Central memory CD8-positive, alpha-beta T cell (primary cell): ENCODE measurements around the gene SLC22A16.
"Not testable (repeated sequence)": the region's sequence is repeated elsewhere in the genome, so short reads cannot be mapped to it uniquely, and the experiment has no call there.

Experiments
- ATAC-seq: fragments of 150-1000 bp; cut with Tn5 transposase; replicated peaks from 2 replicates; pipeline ENCODE4 v1.10.0; 2022; ENCODE audit warnings: mild to moderate bottlenecking, moderate FRiP score, moderate number of reproducible peaks; ENCODE audit not compliant: poor library complexity, severe bottlenecking; ENCODE audit errors: extremely low read depth
- DNase-seq, 2 donors: peaks; one replicate each; pipeline ENCODE4 v3.0.0; 2021; ENCODE audit warnings: low spot score in 2 of 2
- H3K27ac Mint-ChIP-seq: one replicate; pipeline ENCODE4 v1.8.0; 2022; ENCODE audit warnings: low read depth, mild to moderate bottlenecking, moderate library complexity, mixed read lengths
- H3K27me3 Mint-ChIP-seq: one replicate; pipeline ENCODE4 v1.8.0; 2022; ENCODE audit warnings: mixed read lengths
- H3K36me3 Mint-ChIP-seq: one replicate; pipeline ENCODE4 v1.8.0; 2022; ENCODE audit warnings: mild to moderate bottlenecking, moderate library complexity, mixed read lengths; ENCODE audit not compliant: insufficient read depth
- H3K4me1 Mint-ChIP-seq: one replicate; pipeline ENCODE4 v1.8.0; 2022; ENCODE audit warnings: mixed read lengths
- H3K4me3 Mint-ChIP-seq: one replicate; pipeline ENCODE4 v1.8.0; 2022; ENCODE audit warnings: mild to moderate bottlenecking, moderate library complexity, mixed read lengths
- H3K9me3 Mint-ChIP-seq: one replicate; pipeline ENCODE4 v1.8.0; 2022; ENCODE audit warnings: mixed read lengths

Gene SLC22A16

GRCh38 chr6:110512549-110512948, 36.1 kb upstream of the SLC22A16 start:
- H3K9me3 Mint-ChIP-seq, H3K4me1 Mint-ChIP-seq, H3K4me3 Mint-ChIP-seq, H3K27ac Mint-ChIP-seq, DNase-seq, H3K36me3 Mint-ChIP-seq, ATAC-seq: not testable (repeated sequence)
- peaks cover 34% of the 10 kb centered on the region for H3K27me3 Mint-ChIP-seq

DNA sequence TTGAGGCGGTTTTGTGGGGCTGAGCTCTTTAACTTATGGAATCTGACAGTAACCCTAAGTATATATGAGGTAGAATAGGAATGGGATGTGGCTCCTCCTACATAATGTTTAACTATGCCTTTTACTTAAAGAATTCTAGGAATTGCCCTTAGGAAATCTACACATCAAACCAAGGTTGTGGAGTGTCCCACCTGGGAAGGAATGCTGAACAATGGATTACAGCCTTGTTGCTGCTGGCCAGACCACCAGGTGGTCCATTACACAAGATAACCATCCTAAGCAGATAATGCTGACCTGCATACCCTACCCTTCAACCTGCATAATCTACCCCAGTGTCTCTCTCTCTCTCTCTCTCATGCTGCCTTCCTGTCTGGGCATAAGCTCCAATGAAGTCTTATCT, 35.0 kb upstream of the SLC22A16 start:
- no peak for ATAC-seq
- Mint-ChIP-seq H3K27me3 (peaks cover 39% of the 10 kb centered on the region), H3K27ac (no peak overlapping the region), H3K36me3 (peaks cover 1% of the 10 kb centered on the region), H3K9me3 (no peaks in the 10 kb centered on the region), H3K4me1 (no peaks in the 10 kb centered on the region), H3K4me3 (no peak overlapping the region)
- no peak for DNase-seq

DNA sequence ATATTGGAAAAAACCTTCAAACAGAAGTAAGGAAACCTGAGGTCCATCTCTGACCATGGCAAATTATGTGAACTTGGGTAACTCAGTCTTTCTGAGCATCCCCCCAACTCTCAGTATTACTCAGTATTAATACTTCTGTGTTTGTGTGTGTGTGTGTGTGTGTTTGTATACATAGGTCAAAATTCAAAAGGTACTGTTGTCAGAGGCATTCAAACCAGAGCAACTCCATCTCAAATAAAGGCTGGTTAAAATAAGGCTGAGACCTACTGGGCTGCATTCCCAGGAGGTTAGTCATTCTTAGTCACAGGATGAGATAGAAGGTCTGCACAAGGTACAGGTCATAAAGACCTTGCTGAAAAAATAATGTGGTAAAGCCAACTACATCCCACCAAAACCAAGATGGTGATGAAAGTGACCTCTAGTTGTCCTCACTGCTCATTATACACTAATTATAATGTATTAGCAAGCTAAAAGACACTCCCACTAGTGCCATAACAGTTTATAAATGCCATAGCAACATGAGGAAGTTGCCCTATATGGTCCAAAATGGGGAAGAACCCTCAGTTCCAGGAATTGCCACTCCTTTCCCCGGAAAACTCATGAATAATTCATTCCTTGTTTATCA, 33.3 kb upstream of the SLC22A16 start:
- no peak for DNase-seq
- Mint-ChIP-seq H3K9me3 (no peaks in the 10 kb centered on the region), H3K4me3 (no peak overlapping the region), H3K36me3 (peaks cover 1% of the 10 kb centered on the region), H3K27ac (no peak overlapping the region), H3K4me1 (no peaks in the 10 kb centered on the region), H3K27me3 (peaks cover 47% of the 10 kb centered on the region)
- ATAC-seq = no peak

DNA sequence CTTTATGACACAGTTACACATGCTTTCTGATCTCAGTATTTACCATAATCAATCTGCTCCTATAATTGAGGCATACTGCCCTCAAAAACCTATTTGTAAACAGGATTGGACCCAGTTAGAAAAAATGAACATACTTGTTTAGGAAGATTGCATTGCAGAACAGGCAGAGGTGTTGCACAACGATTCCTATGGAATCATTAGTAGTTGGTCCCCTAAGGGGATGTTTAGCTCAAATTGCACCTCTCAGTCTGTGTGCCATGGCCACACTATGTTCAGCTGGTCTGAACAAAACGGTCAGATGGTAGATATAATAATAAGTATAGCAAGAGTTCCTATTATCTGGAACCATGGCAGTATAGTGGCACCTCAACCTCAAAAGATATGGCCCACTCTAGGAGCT, 28.5 kb upstream of the SLC22A16 start:
- not testable (repeated sequence) for H3K4me1 Mint-ChIP-seq, H3K4me3 Mint-ChIP-seq, ATAC-seq, H3K27ac Mint-ChIP-seq, DNase-seq, H3K9me3 Mint-ChIP-seq, H3K36me3 Mint-ChIP-seq
- H3K27me3 Mint-ChIP-seq = peaks cover 66% of the 10 kb centered on the region

DNA sequence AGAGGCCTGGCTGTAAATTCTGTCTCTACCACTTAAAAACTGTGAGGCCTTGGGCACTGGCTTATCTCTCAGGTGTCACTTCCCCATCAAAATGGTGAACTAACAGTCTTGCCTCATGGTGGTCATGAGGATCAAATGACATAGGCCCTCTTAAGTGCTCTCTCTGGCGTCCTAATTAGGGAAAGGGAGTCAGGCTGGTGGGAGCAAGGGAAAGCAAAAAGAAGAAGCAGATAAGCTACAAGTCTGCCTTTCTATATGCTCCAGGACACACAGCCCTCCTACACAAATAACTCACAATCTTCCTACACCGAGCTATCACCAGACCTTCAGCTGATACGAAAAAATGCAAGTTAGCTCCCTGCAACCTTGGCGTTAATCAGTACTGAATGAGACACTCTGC, 19.5 kb upstream of the SLC22A16 start:
- Mint-ChIP-seq H3K9me3 (no peaks in the 10 kb centered on the region), H3K27ac (no peak overlapping the region), H3K36me3 (no peaks in the 10 kb centered on the region), H3K4me3 (no peak overlapping the region), H3K27me3 (peaks cover 62% of the 10 kb centered on the region), H3K4me1 (no peaks in the 10 kb centered on the region)
- DNase-seq = no peak
- ATAC-seq = no peak

DNA sequence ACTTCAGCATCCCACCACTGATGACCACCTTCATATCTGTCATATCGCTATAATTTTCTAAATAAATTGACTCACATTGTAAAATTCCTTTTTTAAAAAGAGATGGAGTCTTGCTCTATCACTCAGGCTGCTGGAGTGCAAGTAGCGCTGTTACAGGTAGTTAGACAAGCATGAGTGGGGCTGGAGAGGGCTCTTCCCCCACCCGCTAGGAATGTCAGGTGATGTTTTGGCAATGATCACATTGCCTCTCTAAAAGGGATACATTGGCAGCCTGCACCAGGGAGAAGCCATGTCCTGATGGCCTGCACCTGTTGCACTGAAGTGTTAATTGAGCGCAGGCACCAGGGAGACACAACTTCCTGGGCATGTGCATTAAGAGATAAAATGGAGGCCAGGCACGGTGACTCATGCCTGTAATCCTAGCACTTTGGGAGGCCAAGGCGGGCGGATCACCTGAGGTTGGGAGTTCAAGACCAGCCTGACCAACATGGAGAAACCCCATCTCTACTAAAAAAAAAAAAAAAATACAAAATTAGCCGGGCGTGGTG, 16.9 kb upstream of the SLC22A16 start:
- Mint-ChIP-seq H3K4me1 (no peaks in the 10 kb centered on the region), H3K9me3 (no peaks in the 10 kb centered on the region), H3K27ac (no peak overlapping the region), H3K36me3 (peaks cover 2% of the 10 kb centered on the region), H3K4me3 (no peak overlapping the region), H3K27me3 (peaks cover 56% of the 10 kb centered on the region)
- DNase-seq (no peak), ATAC-seq (no peak)

DNA sequence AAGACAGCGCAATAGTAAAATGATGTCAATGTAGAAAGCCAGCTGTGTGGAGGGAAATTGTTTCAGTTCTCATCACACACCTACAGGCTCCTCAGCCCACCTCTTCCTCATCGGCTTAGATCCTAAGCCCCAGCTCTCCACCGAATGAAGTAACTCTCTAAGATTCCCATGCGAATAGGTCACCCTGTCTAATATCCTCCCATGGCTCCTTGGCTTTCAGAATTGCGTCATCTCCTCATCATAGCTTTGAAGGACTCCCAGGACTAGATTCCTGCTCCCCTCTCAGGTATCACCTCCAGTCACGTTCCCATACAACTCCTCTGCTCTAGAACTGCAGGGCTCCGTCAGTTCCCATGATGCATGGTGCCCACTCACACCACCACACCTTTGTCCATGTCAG, 16.2 kb upstream of the SLC22A16 start:
- no peak overlapping the region for H3K4me3 Mint-ChIP-seq
- peaks cover 2% of the 10 kb centered on the region for H3K36me3 Mint-ChIP-seq
- no peak for DNase-seq
- no peaks in the 10 kb centered on the region for H3K4me1 Mint-ChIP-seq
- no peaks in the 10 kb centered on the region for H3K9me3 Mint-ChIP-seq
- peaks cover 62% of the 10 kb centered on the region for H3K27me3 Mint-ChIP-seq
- H3K27ac Mint-ChIP-seq = no peak overlapping the region
- no peak for ATAC-seq

- no peak for ATAC-seq
- Mint-ChIP-seq H3K36me3 (peaks cover 2% of the 10 kb centered on the region), H3K4me3 (no peak overlapping the region), H3K27ac (no peak overlapping the region), H3K4me1 (no peaks in the 10 kb centered on the region), H3K27me3 (peaks cover 70% of the 10 kb centered on the region), H3K9me3 (no peaks in the 10 kb centered on the region)
- DNase-seq = no peak
Observed at GRCh38 chr6:110491644-110492317, 15.4 kb upstream of the SLC22A16 start.

GRCh38 chr6:110491299-110491643, 14.9 kb upstream of the SLC22A16 start:
- DNase-seq = no peak

DNA sequence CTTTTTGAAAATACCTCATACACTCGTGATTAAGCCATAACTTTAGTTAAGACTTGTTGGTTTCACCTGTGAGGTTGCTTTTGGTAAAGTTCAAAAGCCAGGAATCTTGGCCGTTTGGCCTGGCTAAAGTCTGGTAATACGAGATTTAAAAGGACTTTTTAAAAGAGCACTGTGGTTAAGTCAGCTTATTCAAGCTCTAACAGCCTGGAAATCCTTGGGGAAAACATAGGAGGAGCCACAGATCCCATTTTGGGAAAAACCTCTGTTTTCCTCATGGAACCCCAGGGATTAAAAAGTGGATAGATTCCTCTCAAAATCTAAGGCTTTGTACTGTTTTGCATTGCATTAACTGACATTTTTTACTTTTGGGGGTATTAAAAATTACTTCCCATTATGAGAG, 13.7 kb upstream of the SLC22A16 start:
- Mint-ChIP-seq H3K27me3 (peaks cover 79% of the 10 kb centered on the region), H3K36me3 (peaks cover 2% of the 10 kb centered on the region), H3K4me1 (no peaks in the 10 kb centered on the region), H3K27ac (no peak overlapping the region), H3K9me3 (no peaks in the 10 kb centered on the region), H3K4me3 (no peak overlapping the region)
- DNase-seq = no peak
- ATAC-seq = no peak

More at GRCh38 chr6:110491299-110491643, 14.9 kb upstream of the SLC22A16 start:
- peaks cover 2% of the 10 kb centered on the region for H3K36me3 Mint-ChIP-seq
- no peaks in the 10 kb centered on the region for H3K4me1 Mint-ChIP-seq
- H3K9me3 Mint-ChIP-seq = no peaks in the 10 kb centered on the region
- no peak overlapping the region for H3K4me3 Mint-ChIP-seq
- H3K27me3 Mint-ChIP-seq = peaks cover 76% of the 10 kb centered on the region
- no peak for ATAC-seq
- no peak overlapping the region for H3K27ac Mint-ChIP-seq

GRCh38 chr6:110488606-110489190, 12.3 kb upstream of the SLC22A16 start:
- no peak overlapping the region for H3K4me3 Mint-ChIP-seq

GRCh38 chr6:110487968-110488381, 11.6 kb upstream of the SLC22A16 start:
- not testable (repeated sequence) for H3K4me3 Mint-ChIP-seq, H3K4me1 Mint-ChIP-seq, H3K27ac Mint-ChIP-seq, H3K9me3 Mint-ChIP-seq, DNase-seq, ATAC-seq, H3K36me3 Mint-ChIP-seq
- peaks cover 68% of the 10 kb centered on the region for H3K27me3 Mint-ChIP-seq

More at GRCh38 chr6:110488606-110489190, 12.3 kb upstream of the SLC22A16 start:
- Mint-ChIP-seq H3K9me3 (no peaks in the 10 kb centered on the region), H3K36me3 (peaks cover 2% of the 10 kb centered on the region), H3K27me3 (peaks cover 71% of the 10 kb centered on the region), H3K27ac (no peak overlapping the region), H3K4me1 (no peaks in the 10 kb centered on the region)
- DNase-seq = no peak
- ATAC-seq = no peak

DNA sequence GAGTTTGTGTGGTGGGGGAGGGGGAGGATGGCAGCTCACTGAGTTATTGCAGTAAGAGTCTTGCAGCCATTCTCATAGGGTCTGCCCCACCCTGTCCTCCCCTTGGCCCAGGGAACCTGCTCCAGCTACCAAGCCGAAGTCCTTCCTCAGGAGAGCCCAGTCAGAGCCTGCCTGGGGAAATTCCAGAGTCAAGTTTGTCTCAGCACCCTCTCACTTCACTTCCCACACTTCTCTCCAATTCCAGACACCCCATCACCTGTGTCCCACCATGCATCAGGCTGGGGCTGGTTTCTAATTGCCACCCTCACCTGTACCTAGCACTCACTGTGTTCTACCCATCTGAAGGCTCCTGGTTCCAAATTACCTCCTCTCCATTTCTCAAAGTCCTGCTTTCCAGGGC, 10.3 kb upstream of the SLC22A16 start:
- ATAC-seq (no peak), DNase-seq (no peak)
- Mint-ChIP-seq H3K36me3 (peaks cover 2% of the 10 kb centered on the region), H3K4me3 (no peak overlapping the region), H3K9me3 (no peaks in the 10 kb centered on the region), H3K4me1 (no peaks in the 10 kb centered on the region), H3K27ac (no peak overlapping the region), H3K27me3 (peaks cover 56% of the 10 kb centered on the region)
